ENCODE results near the gene PPP1R13B.
A peak's percentile ranks its signal among the peaks of the same experiment; 100 is the strongest.

The PPP1R13B gene

GRCh38 chr14:103847451-103848174 is at the start of gene PPP1R13B:
Gene PPP1R13B (minus strand): TSS chr14:103847575. CDS start chr14:103847307, 268 bp downstream.
- Histone ChIP-seq H3K4me2 (ENCODE audit: low read length) (peak within 1 kb of the TSS; percentile 100), H4K20me1 (ENCODE audit: insufficient read depth, low read length) (no peaks in the 10 kb centered on the region), H3K36me3 (replicated peaks; ENCODE audit: low read depth, low read length) (no peaks in the 10 kb centered on the region), H3K4me1 (ENCODE audit: low read length) (peaks cover 11% of the 10 kb centered on the region), H3K9ac (ENCODE audit: low read length) (peak within 1 kb of the TSS; percentile 74), H3K79me2 (ENCODE audit: low read length) (peaks cover 5% of the 10 kb centered on the region; the same call in 1 of the 2 replicates), H3K9me3 (ENCODE audit: insufficient read depth, low read length) (no peaks in the 10 kb centered on the region), H2AFZ (ENCODE audit: low read depth, low read length) (peak within 1 kb of the TSS; percentile 75; the same call in 1 of the 2 replicates), H3K27ac (ENCODE audit: low read length) (0 out of 2 replicates have a peak within 1 kb of the TSS, but pooled peaks have one; percentile 29), H3K4me3 (ENCODE audit: low read length) (peak within 1 kb of the TSS; percentile 99), H3K27me3 (ENCODE audit: low read depth, low read length) (peaks cover 16% of the 10 kb centered on the region)
- TF ChIP-seq CTCF (IDR thresholded peaks at IDR 0.05; ENCODE audit: low read depth, low read length), result no peak
- TF ChIP-seq EZH2phosphoT487 (IDR thresholded peaks at IDR 0.05; ENCODE audit: low read depth), result no peak

DNA sequence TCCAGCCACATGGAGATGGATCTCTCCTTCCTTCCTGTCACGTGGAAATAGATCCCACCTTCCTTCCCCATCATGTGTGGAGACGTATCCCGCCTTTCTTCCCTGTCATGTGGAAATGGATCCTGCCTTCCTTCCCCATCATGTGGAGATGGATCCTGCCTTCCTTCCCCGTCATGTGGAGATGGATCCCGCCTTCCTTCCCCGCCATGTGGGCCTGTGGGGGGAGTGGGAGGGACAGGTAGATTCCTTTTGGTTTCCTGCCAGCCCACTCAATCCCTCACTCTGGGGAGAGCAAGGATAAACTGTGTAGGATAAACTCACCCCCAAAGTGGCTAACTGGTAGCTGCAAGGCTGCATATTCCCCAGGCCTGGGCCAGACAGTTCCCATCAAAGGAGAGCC is 49.2 kb upstream of the PPP1R13B start:
- no peak overlapping the region for H3K27ac ChIP-seq (ENCODE audit: low read length)
- no peaks in the 10 kb centered on the region for H3K4me1 ChIP-seq (ENCODE audit: low read length)
- H3K36me3 ChIP-seq (replicated peaks; ENCODE audit: low read depth, low read length), result no peaks in the 10 kb centered on the region
- H3K4me2 ChIP-seq (ENCODE audit: low read length), result no peak overlapping the region
- no peak overlapping the region for H3K4me3 ChIP-seq (ENCODE audit: low read length)
- H2AFZ ChIP-seq (ENCODE audit: low read depth, low read length), result no peak overlapping the region
- H3K9ac ChIP-seq (ENCODE audit: low read length), result no peak overlapping the region
- H3K27me3 ChIP-seq (ENCODE audit: low read depth, low read length), result no peaks in the 10 kb centered on the region
- H4K20me1 ChIP-seq (ENCODE audit: insufficient read depth, low read length), result no peaks in the 10 kb centered on the region
- TF ChIP-seq CTCF (IDR thresholded peaks at IDR 0.05; ENCODE audit: low read depth, low read length), result no peak
- H3K79me2 ChIP-seq (ENCODE audit: low read length), result no peaks in the 10 kb centered on the region
- H3K9me3 ChIP-seq (ENCODE audit: insufficient read depth, low read length), result no peaks in the 10 kb centered on the region

- Histone ChIP-seq H2AFZ (ENCODE audit: low read depth, low read length) (no peak overlapping the region), H3K79me2 (ENCODE audit: low read length) (no peaks in the 10 kb centered on the region), H3K4me3 (ENCODE audit: low read length) (no peak overlapping the region), H3K9ac (ENCODE audit: low read length) (no peak overlapping the region), H3K27me3 (ENCODE audit: low read depth, low read length) (no peaks in the 10 kb centered on the region), H4K20me1 (ENCODE audit: insufficient read depth, low read length) (no peaks in the 10 kb centered on the region), H3K27ac (ENCODE audit: low read length) (no peak overlapping the region), H3K4me2 (ENCODE audit: low read length) (no peak overlapping the region), H3K9me3 (ENCODE audit: insufficient read depth, low read length) (no peaks in the 10 kb centered on the region), H3K36me3 (replicated peaks; ENCODE audit: low read depth, low read length) (no peaks in the 10 kb centered on the region), H3K4me1 (ENCODE audit: low read length) (no peaks in the 10 kb centered on the region)
- TF ChIP-seq EZH2phosphoT487 (IDR thresholded peaks at IDR 0.05; ENCODE audit: low read depth) (no peak), CTCF (IDR thresholded peaks at IDR 0.05; ENCODE audit: low read depth, low read length) (no peak)
These were observed 47.3 kb upstream of the PPP1R13B start for GRCh38 chr14:103894723-103895059.

GRCh38 chr14:103894034-103894722 is 46.8 kb upstream of the PPP1R13B start:
- H4K20me1 ChIP-seq (ENCODE audit: insufficient read depth, low read length), result no peaks in the 10 kb centered on the region
- H3K9ac ChIP-seq (ENCODE audit: low read length), result no peak overlapping the region
- H3K4me2 ChIP-seq (ENCODE audit: low read length), result no peak overlapping the region
- no peaks in the 10 kb centered on the region for H3K36me3 ChIP-seq (replicated peaks; ENCODE audit: low read depth, low read length)
- H3K27ac ChIP-seq (ENCODE audit: low read length), result no peak overlapping the region
- no peak overlapping the region for H2AFZ ChIP-seq (ENCODE audit: low read depth, low read length)
- no peak overlapping the region for H3K4me3 ChIP-seq (ENCODE audit: low read length)
- no peak for TF ChIP-seq EZH2phosphoT487 (IDR thresholded peaks at IDR 0.05; ENCODE audit: low read depth)
- no peak for TF ChIP-seq CTCF (IDR thresholded peaks at IDR 0.05; ENCODE audit: low read depth, low read length)
- no peaks in the 10 kb centered on the region for H3K27me3 ChIP-seq (ENCODE audit: low read depth, low read length)
- no peaks in the 10 kb centered on the region for H3K9me3 ChIP-seq (ENCODE audit: insufficient read depth, low read length)
- H3K4me1 ChIP-seq (ENCODE audit: low read length), result no peaks in the 10 kb centered on the region
- no peaks in the 10 kb centered on the region for H3K79me2 ChIP-seq (ENCODE audit: low read length)

Measured in OCI-LY3 (cell line).